H1 (cell line): ENCODE measurements around the gene H2BK1. TPM values are rescaled to one million over a fixed set of nuclear protein-coding genes. Genes with fewer than 3 reads are reported as not detected.

Source experiments
- CTCF ChIA-PET: fragments of 300-600 bp; sonication (Branson Sonifier 250); formaldehyde crosslinking; loops from one replicate; lab custom pipeline; 2021; ENCODE audit not compliant: partially characterized antibody; lab: Charles Lee
- POLR2A ChIA-PET: fragments of 300-600 bp; sonication (Branson Sonifier 250); formaldehyde crosslinking; loops from one replicate; lab custom pipeline; 2021; ENCODE audit warnings: inconsistent platforms; ENCODE audit not compliant: partially characterized antibody; lab: Charles Lee
- DNase-seq, 2 experiments: peaks; one replicate each; pipeline versions ENCODE4 v3.0.0 to v3.0.0-alpha.2; 2010 to 2022; ENCODE audit warnings: low spot score in 2 of 2, low read depth in 1 of 2, mixed read lengths in 1 of 2
- FAIRE-seq: peaks from 2 replicates; lab custom pipeline; 2011; peaks lifted over from hg19 to GRCh38; lab: Jason Lieb, UNC
- H2AFZ ChIP-seq: 2 replicates; pipeline ENCODE4 v1.8.1; 2012; ENCODE audit warnings: low read length, inconsistent platforms
- H2AK5ac ChIP-seq: 2 replicates; pipeline ENCODE4 v1.6.1; 2013; ENCODE audit warnings: low read depth, low read length
- H2BK120ac ChIP-seq: replicated peaks from 2 replicates; pipeline ENCODE3; 2013; ENCODE audit warnings: low read depth, low read length, inconsistent platforms
- H2BK12ac ChIP-seq: 2 replicates; pipeline ENCODE4 v1.6.1; 2013; ENCODE audit warnings: low read depth, low read length
- H2BK15ac ChIP-seq: 2 replicates; pipeline ENCODE4 v1.6.1; 2013; ENCODE audit warnings: low read length
- H2BK20ac ChIP-seq: 2 replicates; pipeline ENCODE4 v1.6.1; 2013; ENCODE audit warnings: low read length
- H2BK5ac ChIP-seq: 2 replicates; pipeline ENCODE4 v1.6.1; 2013; ENCODE audit warnings: low read depth, low read length
- H3K14ac ChIP-seq: 2 replicates; pipeline ENCODE4 v1.6.1; 2013; ENCODE audit warnings: inconsistent platforms; ENCODE audit not compliant: insufficient read length
- H3K18ac ChIP-seq: 2 replicates; pipeline ENCODE4 v1.6.1; 2013; ENCODE audit warnings: low read length; ENCODE audit errors: extremely low read depth
- H3K23ac ChIP-seq: 2 replicates; pipeline ENCODE4 v1.6.1; 2013; ENCODE audit warnings: inconsistent platforms; ENCODE audit not compliant: insufficient read length
- H3K23me2 ChIP-seq: 2 replicates; pipeline ENCODE4 v1.6.1; 2013; ENCODE audit warnings: low read depth, low read length
- H3K27ac ChIP-seq: 2 replicates; pipeline ENCODE4 v1.6.1; 2011; ENCODE audit warnings: low read depth, low read length, inconsistent platforms
- H3K27me3 ChIP-seq, 4 experiments: replicated peaks in 1 of 4; 1 replicate in 1 of 4; 2 replicates in 3 of 4; pipeline versions ENCODE4 v1.6.1 to v1.8.1; 2011 to 2013; ENCODE audit warnings: low read length in 3 of 4, mild to moderate bottlenecking in 3 of 4, inconsistent platforms in 2 of 4, mixed read lengths in 2 of 4, moderate library complexity in 1 of 4; ENCODE audit not compliant: control insufficient read depth in 3 of 4, insufficient read depth in 3 of 4; ENCODE audit errors: extremely low read depth in 1 of 4
- H3K36me3 ChIP-seq, 4 experiments: 2 replicates each; pipeline versions ENCODE4 v1.6.1 to v1.8.1; 2011 to 2013; ENCODE audit warnings: mild to moderate bottlenecking in 4 of 4, low read length in 3 of 4, moderate library complexity in 2 of 4, control low read depth in 1 of 4, inconsistent platforms in 1 of 4; ENCODE audit not compliant: insufficient read depth in 4 of 4, control insufficient read depth in 2 of 4
- H3K4ac ChIP-seq: replicated peaks from 2 replicates; pipeline ENCODE3; 2013; ENCODE audit warnings: low read length, low read depth, mixed read lengths, inconsistent platforms; ENCODE audit not compliant: insufficient read length
- H3K4me1 ChIP-seq, 4 experiments: replicated peaks in 1 of 4; 1 replicate in 1 of 4; 2 replicates in 3 of 4; pipeline versions ENCODE4 v1.6.1 to v1.8.1; 2011 to 2013; ENCODE audit warnings: low read length in 3 of 4, inconsistent platforms in 2 of 4, mixed read lengths in 1 of 4; ENCODE audit not compliant: insufficient read depth in 4 of 4, control insufficient read depth in 3 of 4
- H3K4me2 ChIP-seq, 2 experiments: 2 replicates each; pipeline versions ENCODE4 v1.6.1 to v1.8.1; 2011 to 2013; ENCODE audit warnings: low read depth in 2 of 2, low read length in 2 of 2, control low read depth in 1 of 2, inconsistent platforms in 1 of 2, mild to moderate bottlenecking in 1 of 2; ENCODE audit not compliant: insufficient read depth in 1 of 2
- H3K4me3 ChIP-seq, 4 experiments: fragments of 200-600, 300-600 bp in 1 of 4; sonication (generic), shearing (Covaris generic), sonication (Bioruptor Twin) in 1 of 4; 2 replicates each; pipeline versions ENCODE4 v1.5.1 to v1.8.1; 2011 to 2016; ENCODE audit warnings: low read length in 4 of 4, low read depth in 3 of 4, control low read depth in 2 of 4, inconsistent platforms in 2 of 4, mild to moderate bottlenecking in 2 of 4, mixed read lengths in 1 of 4, moderate library complexity in 1 of 4; ENCODE audit not compliant: insufficient read depth in 2 of 4; ENCODE audit errors: extremely low read depth in 1 of 4
- H3K56ac ChIP-seq: replicated peaks from 2 replicates; pipeline ENCODE3; 2013; ENCODE audit warnings: low read depth, mild to moderate bottlenecking, mixed read lengths, low read length, inconsistent platforms; ENCODE audit not compliant: insufficient read length
- H3K79me1 ChIP-seq: 2 replicates; pipeline ENCODE4 v1.6.1; 2013; ENCODE audit warnings: low read depth, low read length, control low read depth
- H3K79me2 ChIP-seq, 2 experiments: 2 replicates each; pipeline versions ENCODE4 v1.6.1 to v1.8.1; 2012 to 2013; ENCODE audit warnings: low read length in 2 of 2, mild to moderate bottlenecking in 2 of 2, inconsistent platforms in 1 of 2; ENCODE audit not compliant: insufficient read depth in 2 of 2, control insufficient read depth in 1 of 2
- H3K9ac ChIP-seq, 4 experiments: replicated peaks in 1 of 4; 1 replicate in 1 of 4; 2 replicates in 3 of 4; pipeline versions ENCODE4 v1.6.1 to v1.8.1; 2011 to 2013; ENCODE audit warnings: low read depth in 3 of 4, low read length in 3 of 4, control low read depth in 2 of 4, mild to moderate bottlenecking in 2 of 4, moderate library complexity in 2 of 4, inconsistent platforms in 1 of 4; ENCODE audit errors: extremely low read depth in 1 of 4
- H3K9me3 ChIP-seq, 2 experiments: 2 replicates each; pipeline versions ENCODE4 v1.6.1 to v1.8.1; 2012 to 2013; ENCODE audit warnings: mild to moderate bottlenecking in 2 of 2, moderate library complexity in 2 of 2, control low read depth in 1 of 2, inconsistent platforms in 1 of 2, low read depth in 1 of 2, low read length in 1 of 2, mixed read lengths in 1 of 2; ENCODE audit not compliant: insufficient read depth in 2 of 2
- H4K20me1 ChIP-seq, 2 experiments: replicated peaks in 1 of 2; 2 replicates each; pipeline versions ENCODE3 to v1.8.1; 2011 to 2013; ENCODE audit warnings: inconsistent platforms in 2 of 2, low read length in 2 of 2, mild to moderate bottlenecking in 1 of 2; ENCODE audit not compliant: insufficient read depth in 2 of 2, control insufficient read depth in 1 of 2
- H4K5ac ChIP-seq: 2 replicates; pipeline ENCODE4 v1.6.1; 2013; ENCODE audit warnings: low read length, low read depth, mixed read lengths, inconsistent platforms; ENCODE audit not compliant: insufficient read length
- H4K8ac ChIP-seq: 2 replicates; pipeline ENCODE4 v1.8.0; 2013; ENCODE audit warnings: mild to moderate bottlenecking, moderate library complexity, low read length, inconsistent platforms; ENCODE audit not compliant: insufficient read depth; ENCODE audit errors: extremely low read depth
- H4K91ac ChIP-seq: replicated peaks from 2 replicates; pipeline ENCODE3; 2013; ENCODE audit warnings: low read length, mixed read lengths, inconsistent platforms; ENCODE audit not compliant: insufficient read length
- CHD1 ChIP-seq: IDR thresholded peaks from 2 replicates; pipeline ENCODE4 v1.6.1; 2012; ENCODE audit warnings: low read depth, low read length, improper control_type of control experiment
- JUND ChIP-seq: IDR thresholded peaks from 2 replicates; pipeline ENCODE4 v1.6.1; 2011; ENCODE audit warnings: mild to moderate bottlenecking, improper control_type of control experiment, low read length
- SIN3A ChIP-seq, 2 experiments: IDR thresholded peaks in 1 of 2; conservative IDR thresholded peaks in 1 of 2; 2 replicates each; pipeline ENCODE4 v1.6.1; 2011 to 2012; ENCODE audit warnings: low read length in 2 of 2, improper control_type of control experiment in 1 of 2, low read depth in 1 of 2, mild to moderate bottlenecking in 1 of 2
- SIX5 ChIP-seq: IDR thresholded peaks from 2 replicates; pipeline ENCODE4 v1.6.1; 2011; ENCODE audit warnings: mild to moderate bottlenecking, low read depth, low read length
- WGBS, 2 experiments: shearing (Covaris generic) in 1 of 2; methylation state at CpG; one replicate each; pipeline versions ENCODE4 v1.1.6 to v1.1.7; 2013 to 2015; ENCODE audit warnings: low lambda C conversion rate in 2 of 2, mixed read lengths in 2 of 2, inconsistent platforms in 1 of 2, low coverage in 1 of 2, missing lambda C conversion rate in 1 of 2; ENCODE audit not compliant: insufficient replicate concordance in 2 of 2, insufficient coverage in 1 of 2, insufficient read length in 1 of 2; ENCODE audit errors: extremely low coverage in 1 of 2, missing lambda C conversion rate in 1 of 2; 5-methylcytosine and 5-hydroxymethylcytosine counted together
- polyA plus RNA-seq, 7 experiments: library from polyadenylated mRNA; depleted of rRNA in 3 of 7; stranded (reverse) in 5 of 7; unstranded in 2 of 7; fragments of >200 nt in 5 of 7; fragments of 200-250 nt in 2 of 7; gene quantifications; 1 replicate in 5 of 7; 2 replicates in 1 of 7; 4 replicates in 1 of 7; pipeline versions ENCODE4 v1.2.1 to v1.2.3, GENCODE V29; 2011 to 2013; ENCODE audit warnings: missing spikeins in 2 of 7, mixed read lengths in 2 of 7
- total RNA-seq: library from RNA; stranded (reverse); fragmentation: NEBNext Ultra II Directional; extraction: Animal tissue kit (Norgen Biotek cat#: 25700); gene quantifications from 2 replicates; pipeline ENCODE4 v1.2.1, GENCODE V29; 2021

Gene H2BK1
- total and polyA plus RNA-seq, 2 of the 8 experiments (the other 6 are each of a cell fraction or from before 2014, with no cell fraction given), result not detected

DNA sequence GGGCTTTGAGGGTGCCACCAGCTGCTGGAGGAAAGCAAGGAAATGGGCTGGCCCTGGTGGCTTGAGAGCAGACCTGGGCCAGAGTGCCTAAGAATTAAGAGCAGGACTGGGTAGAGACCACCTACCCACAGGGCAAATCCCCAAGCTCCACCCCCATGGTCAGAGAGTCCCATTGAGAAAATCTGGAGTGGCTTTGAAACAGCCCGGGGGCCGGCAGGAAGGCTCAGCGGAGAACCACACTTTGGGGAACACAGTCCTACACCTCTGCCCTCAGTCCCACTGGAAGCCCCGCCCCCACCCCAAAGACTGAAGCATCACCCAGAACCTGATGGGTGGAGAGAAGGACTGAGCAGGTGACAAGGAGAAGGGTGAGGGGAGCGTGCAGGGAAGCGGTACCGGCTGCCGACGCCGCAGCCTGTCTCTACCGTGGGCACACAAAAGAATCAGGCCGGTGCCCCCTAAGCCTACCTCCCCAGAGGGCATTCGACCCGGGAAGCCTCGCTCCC, 34.6 kb upstream of the H2BK1 start:
- TF ChIP-seq SIX5 (no peak), JUND (no peak), SIN3A (conservative IDR thresholded peaks at IDR 0.05 in 1 of 2, IDR thresholded peaks at IDR 0.05 in 1 of 2; ENCODE audit: low read depth in 1 of 2, low read length in 2 of 2) (0 out of 4 replicates have a peak, but pooled peaks of 1 of the 2 experiments have one; percentile 10), CHD1 (no peak)
- Histone ChIP-seq H4K91ac (no peak overlapping the region), H2BK120ac (no peak overlapping the region), H2AK5ac (no peak overlapping the region), H3K9ac (no peak overlapping the region; a peak in 1 of 7 replicates), H3K23me2 (peaks cover 21% of the 10 kb centered on the region), H3K79me2 (no peaks in the 10 kb centered on the region), H4K5ac (no peak overlapping the region), H3K4me3 (peak overlapping the region; percentile 20 to 61 (median 33)), H2AFZ (no peak overlapping the region), H3K23ac (no peak overlapping the region), H3K4ac (no peak overlapping the region), H2BK15ac (no peak overlapping the region), H3K4me1 (peaks cover 0 to 45% (median 30%) of the 10 kb centered on the region in 4 experiments; a peak in 6 of 7 replicates), H3K36me3 (no peaks in the 10 kb centered on the region), H3K14ac (no peak overlapping the region), H3K9me3 (no peaks in the 10 kb centered on the region), H3K27ac (no peak overlapping the region), H3K27me3 (peaks cover 16 to 51% (median 44%) of the 10 kb centered on the region in 4 experiments), H3K4me2 (peak overlapping the region; percentile 58 to 88), H2BK5ac (no peak overlapping the region), H2BK20ac (no peak overlapping the region), H4K20me1 (peaks cover 1 to 9% of the 10 kb centered on the region in 2 experiments), H3K18ac (no peak overlapping the region), H2BK12ac (no peak overlapping the region), H4K8ac (no peak overlapping the region; the same call in 1 of the 2 replicates), H3K79me1 (peaks cover 3% of the 10 kb centered on the region; the same call in 1 of the 2 replicates), H3K56ac (no peak overlapping the region)
- 6% methylated on average over 15 of the region's 15 CpGs; no CpG with 5 or more reads in 1 of the 2 experiments for WGBS, 2 experiments
- no peak for DNase-seq
- CTCF ChIA-PET, result interaction anchor here (0.9 to 5.1 kb wide), 55 partner anchors 8 to 469 kb away, joined by 3 to 71 read pairs (median 6); partner anchors contain the start of genes ABCF2, ASB10, CHPF2 and GBX1
- POLR2A ChIA-PET, result interaction anchor here (0.8 to 1.4 kb wide), 5 partner anchors 7 to 32 kb away, joined by 3 to 7 read pairs (median 4); partner anchors contain the start of genes ABCF2 and CHPF2
- FAIRE-seq, result no peak
